Breast epithelium (tissue), 4 donors: ENCODE results near the gene MNT. TPM values are rescaled to one million over a fixed set of nuclear protein-coding genes. Genes with fewer than 3 reads are reported as not detected.

Experiments used
- DNase-seq, 2 donors: peaks; one replicate each; pipeline ENCODE4 v3.0.0-alpha.2; 2019; ENCODE audit warnings: low spot score in 2 of 2
- H3K27ac ChIP-seq, 2 donors: fragments of 200-600 bp; sonication (generic) in 1 of 2; one replicate each; pipeline ENCODE4 v1.5.1; 2016 to 2019; ENCODE audit warnings: mild to moderate bottlenecking in 1 of 2
- H3K27me3 ChIP-seq, 2 donors: fragments of 200-600 bp; sonication (generic) in 1 of 2; one replicate each; pipeline versions ENCODE4 v1.5.1 to v1.6.0; 2017 to 2019; ENCODE audit warnings: control low read depth in 1 of 2, mild to moderate bottlenecking in 1 of 2
- H3K36me3 ChIP-seq: fragments of 200-600 bp; one replicate; pipeline ENCODE4 v1.5.1; 2019
- H3K4me1 ChIP-seq, 2 donors: fragments of 200-600 bp; sonication (generic); one replicate each; pipeline ENCODE4 v1.5.1; 2016 to 2019; ENCODE audit warnings: control low read depth in 1 of 2
- H3K4me3 ChIP-seq, 3 donors: fragments of 200-600 bp; sonication (generic); 1 replicate in 2 of 3; 2 replicates in 1 of 3; pipeline ENCODE4 v1.5.1; 2016 to 2019; ENCODE audit warnings: mild to moderate bottlenecking in 3 of 3, moderate library complexity in 2 of 3
- H3K9me3 ChIP-seq, 2 donors: fragments of 200-600 bp; sonication (generic) in 1 of 2; one replicate each; pipeline ENCODE4 v1.5.1; 2016 to 2019; ENCODE audit warnings: control low read depth in 1 of 2
- CTCF ChIP-seq, 3 donors: fragments of 450-650 bp; IDR thresholded peaks; one replicate each; pipeline ENCODE4 v1.5.1; 2016 to 2017; ENCODE audit warnings: antibody characterized with exemption in 3 of 3, mild to moderate bottlenecking in 3 of 3, moderate library complexity in 3 of 3
- POLR2A ChIP-seq: fragments of 450-650 bp; IDR thresholded peaks from one replicate; pipeline ENCODE4 v1.6.1; 2016; ENCODE audit warnings: antibody characterized with exemption, mild to moderate bottlenecking, moderate library complexity
- POLR2AphosphoS5 ChIP-seq, 3 donors: sonication (generic); formaldehyde crosslinking; IDR thresholded peaks; one replicate each; pipeline ENCODE4 v1.6.1; 2017; ENCODE audit warnings: antibody characterized with exemption in 3 of 3
- intact Hi-C: fragments of 100-400 bp; cut with DNase I; formaldehyde crosslinking; loops from one replicate; pipeline ENCODE4 v1.15.1; 2023; ENCODE audit warnings: low total_unique reads
- total RNA-seq, 3 donors: library from RNA; depleted of rRNA; stranded (reverse); fragments of >200 nt; gene quantifications; one replicate each; pipeline ENCODE4 v1.1.0, GENCODE V29; 2016

The MNT gene
- total RNA-seq, 3 donors from 2014 or later = 7.7 to 10.2 (median 8.8) TPM

- Histone ChIP-seq H3K4me3 (peak overlapping the region; percentile 99), H3K27ac (peak overlapping the region; percentile 99), H3K4me1 (peaks cover 13 to 32% of the 10 kb centered on the region in 2 donors), H3K27me3 (no peaks in the 10 kb centered on the region), H3K9me3 (no peaks in the 10 kb centered on the region), H3K36me3 (no peaks in the 10 kb centered on the region)
- intact Hi-C loops = no loop called here
- DNase-seq = peak; percentile 100
- TF ChIP-seq CTCF (IDR thresholded peaks at IDR 0.05) (peak in 1 of 3 donors; percentile 16), POLR2AphosphoS5 (IDR thresholded peaks at IDR 0.05) (peak; percentile 86 to 95 (median 87)), POLR2A (peak; percentile 48)
Measured at GRCh38 chr17:2401426-2402221, 764 bp upstream of the MNT start.

DNA sequence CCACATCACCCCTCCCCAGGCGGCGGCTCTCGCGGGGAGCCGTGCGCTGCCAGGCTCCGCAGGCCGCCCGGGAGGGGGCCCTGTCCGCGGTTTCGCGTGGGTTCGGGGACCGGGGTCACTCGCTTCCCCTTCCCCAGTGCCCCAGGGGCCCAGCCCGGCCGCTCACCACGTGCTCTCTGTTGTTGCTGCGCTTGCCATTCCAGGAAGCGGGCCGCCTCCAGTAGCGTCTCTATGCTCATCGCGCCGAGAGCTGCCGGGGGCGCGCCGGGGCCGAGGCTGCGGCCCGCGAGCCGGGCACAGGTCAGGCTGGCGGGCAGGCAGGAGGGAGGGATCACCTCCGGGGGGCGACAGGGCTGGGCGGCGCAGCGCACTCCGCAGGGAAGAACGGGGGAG lies 390 bp downstream of the MNT start:
- no peaks in the 10 kb centered on the region for H3K9me3 ChIP-seq
- no peaks in the 10 kb centered on the region for H3K27me3 ChIP-seq
- peak overlapping the region; percentile 99 for H3K4me3 ChIP-seq
- TF ChIP-seq POLR2A (no peak), POLR2AphosphoS5 (IDR thresholded peaks at IDR 0.05) (no peak), CTCF (IDR thresholded peaks at IDR 0.05) (no peak)
- H3K27ac ChIP-seq = peak overlapping the region; percentile 99
- peaks cover 13 to 37% of the 10 kb centered on the region in 2 donors for H3K4me1 ChIP-seq
- intact Hi-C loops = no loop called here
- no peak for DNase-seq
- H3K36me3 ChIP-seq = no peaks in the 10 kb centered on the region

- intact Hi-C loops = loop anchor here (10.0 kb wide), 1 partner anchor 1745 kb away; the partner anchor contains the start of genes CYB5D2 and ZZEF1
Measured at GRCh38 chr17:2399572-2400473, 1.0 kb downstream of the MNT start.

GRCh38 chr17:2398655-2399571 lies 1.9 kb downstream of the MNT start:
- Histone ChIP-seq H3K4me1 (peaks cover 13 to 51% of the 10 kb centered on the region in 2 donors), H3K4me3 (peak overlapping the region; percentile 99), H3K27me3 (no peaks in the 10 kb centered on the region), H3K27ac (peak overlapping the region; percentile 99), H3K9me3 (no peaks in the 10 kb centered on the region), H3K36me3 (no peaks in the 10 kb centered on the region)
- DNase-seq = peak in 1 of 2 donors; percentile 63
- TF ChIP-seq CTCF (IDR thresholded peaks at IDR 0.05) (no peak), POLR2A (peak; percentile 39), POLR2AphosphoS5 (IDR thresholded peaks at IDR 0.05) (no peak)
- intact Hi-C loops = loop anchor here (10.0 kb wide), 1 partner anchor 1746 kb away; the partner anchor contains the start of genes CYB5D2 and ZZEF1

More at GRCh38 chr17:2399572-2400473, 1.0 kb downstream of the MNT start:
- Histone ChIP-seq H3K4me1 (peaks cover 13 to 44% of the 10 kb centered on the region in 2 donors), H3K27me3 (no peaks in the 10 kb centered on the region), H3K27ac (peak overlapping the region; percentile 99), H3K4me3 (peak overlapping the region; percentile 99), H3K36me3 (no peaks in the 10 kb centered on the region), H3K9me3 (no peaks in the 10 kb centered on the region)
- peak; percentile 88 for TF ChIP-seq POLR2A
- TF ChIP-seq CTCF (IDR thresholded peaks at IDR 0.05) = no peak
- TF ChIP-seq POLR2AphosphoS5 (IDR thresholded peaks at IDR 0.05) = peak; percentile 71 to 97 (median 91)
- DNase-seq = peak; percentile 96 to 97
